Hematopoietic multipotent progenitor cell treated with erythropoietin and hydrocortisone succinate and interleukin-3 and kit ligand, for 17 days (in vitro differentiated cells): ENCODE measurements around the gene BORCS5.

Source experiments
- DNase-seq: peaks from one replicate; pipeline ENCODE4 v3.0.0-alpha.2; 2015; ENCODE audit warnings: low spot score

Gene BORCS5

DNA sequence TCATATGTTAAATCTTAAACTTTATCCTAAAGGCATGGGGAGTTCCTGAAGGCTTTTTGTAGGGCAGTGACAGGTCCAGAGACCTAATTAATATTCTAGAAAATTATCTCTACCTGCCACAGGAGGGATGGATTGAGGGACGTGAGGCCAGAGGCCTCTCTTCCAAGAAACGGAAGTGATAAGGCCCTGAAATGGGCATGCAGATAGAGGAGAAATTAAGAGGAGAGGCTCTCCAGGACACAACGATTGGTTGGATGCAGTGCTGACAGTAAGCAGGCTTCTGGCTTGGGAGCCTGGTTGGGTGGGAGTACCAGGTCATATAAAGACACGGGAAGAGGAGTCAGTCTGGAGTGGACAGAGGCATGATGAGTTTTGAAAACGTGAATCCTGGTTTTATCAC lies 3.1 kb upstream of the BORCS5 start:
- DNase-seq, result peak; percentile 40

DNA sequence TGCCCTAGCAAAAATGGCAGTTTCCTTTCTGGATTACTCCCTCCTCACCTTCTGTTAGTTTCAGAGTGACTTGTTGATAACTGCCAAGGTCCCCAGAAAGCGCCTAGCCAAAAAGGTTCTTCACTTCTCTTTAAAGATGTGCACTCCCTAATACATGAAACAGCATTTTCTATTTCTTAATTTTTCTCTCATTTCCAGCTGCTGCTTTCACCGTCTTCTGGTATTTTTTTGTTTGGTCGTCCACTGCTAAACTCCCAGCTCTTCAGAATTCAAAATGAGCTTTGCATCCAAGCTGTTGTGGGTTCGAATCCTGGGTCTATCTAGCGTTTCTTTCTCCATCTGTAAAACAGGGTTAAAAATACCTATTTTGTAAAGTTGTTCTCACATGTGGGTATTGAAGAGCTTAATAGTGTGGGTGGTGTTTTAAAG lies 397 bp upstream of the BORCS5 start:
- DNase-seq, result no peak

DNA sequence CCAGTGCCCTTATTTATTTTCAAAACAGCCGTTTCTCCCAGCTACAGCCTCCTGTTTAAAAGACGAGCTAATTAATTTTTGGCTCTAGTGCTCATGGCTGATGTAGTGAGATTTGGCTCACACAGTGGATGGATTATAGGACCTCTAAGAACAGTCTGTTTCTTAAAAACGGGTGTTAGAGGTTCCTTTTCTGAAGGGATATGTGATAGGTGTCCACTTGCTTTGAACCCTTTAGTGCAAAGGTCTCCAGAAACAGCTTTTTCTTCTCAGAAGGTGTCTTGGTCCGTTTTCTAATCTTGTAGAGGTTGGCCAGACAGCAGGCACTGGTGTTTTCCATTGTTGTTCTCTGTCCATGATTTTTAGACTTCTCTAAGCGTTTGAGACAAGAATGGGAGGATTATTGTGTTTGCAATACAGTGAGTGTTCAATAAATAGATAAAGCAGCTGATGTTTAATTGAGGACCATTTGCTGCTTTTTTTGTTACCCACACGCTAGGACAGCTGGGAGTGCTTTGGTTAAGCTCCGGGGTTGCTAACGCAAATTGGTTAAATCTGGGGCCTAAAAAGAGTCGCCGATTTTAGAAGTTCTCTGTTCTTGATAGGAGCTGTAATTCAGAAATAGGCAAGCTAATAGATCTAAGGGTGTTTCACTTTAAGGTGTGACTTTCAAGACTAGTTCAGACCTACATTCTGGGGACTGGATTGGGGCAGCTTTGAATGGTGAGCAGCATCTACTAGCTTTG lies 1.0 kb downstream of the BORCS5 start:
- DNase-seq, result no peak

DNA sequence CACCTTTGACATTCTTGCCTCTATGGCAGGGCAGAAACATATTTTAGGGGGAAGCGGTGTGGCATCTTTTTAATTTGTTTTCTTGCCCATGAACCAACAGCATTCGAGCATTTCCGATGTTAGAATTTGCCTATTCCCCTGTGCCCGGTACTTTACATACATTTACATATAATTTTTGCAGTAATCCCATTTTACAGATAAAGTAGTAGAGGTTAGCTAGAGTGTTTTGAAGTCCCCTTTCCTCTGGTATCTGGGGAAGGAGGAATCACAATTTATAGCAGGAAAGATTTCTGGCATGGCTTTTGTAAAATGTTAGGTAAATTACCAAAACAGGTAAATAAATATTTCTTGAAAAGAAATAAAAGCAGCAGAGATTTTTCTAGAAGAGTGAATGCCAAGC lies 1.6 kb downstream of the BORCS5 start:
- no peak for DNase-seq

DNA sequence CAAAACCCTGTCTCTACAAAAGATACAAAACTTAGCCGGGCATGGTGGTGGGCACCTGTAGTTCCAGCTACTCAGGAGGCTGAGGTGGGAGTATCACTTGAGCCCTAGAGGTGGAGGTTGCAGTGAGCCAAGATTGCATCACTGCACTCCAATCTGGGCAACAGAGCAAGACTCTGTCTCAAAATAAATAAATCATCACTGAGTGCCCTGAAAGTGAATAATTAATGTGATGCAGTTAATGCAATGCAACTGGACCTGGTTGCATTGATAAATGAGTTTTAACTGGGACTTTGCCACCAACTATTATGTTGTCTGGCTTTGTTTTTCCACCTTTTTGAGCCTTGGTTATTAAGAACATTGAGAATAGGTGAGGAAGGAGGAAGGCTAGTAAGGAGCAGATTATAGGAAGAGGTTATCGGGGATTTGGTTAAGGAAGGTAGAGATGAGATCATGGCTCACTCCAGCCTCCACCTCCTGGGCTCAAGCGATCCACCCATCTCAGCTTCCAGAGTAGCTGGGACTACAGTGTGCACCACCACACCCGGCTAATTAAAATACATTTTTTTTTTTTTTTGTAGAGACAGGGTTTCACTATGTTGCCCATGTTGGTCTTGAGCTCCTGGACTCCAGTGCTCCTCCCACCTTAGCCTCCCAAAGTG lies 8.0 kb downstream of the BORCS5 start:
- no peak for DNase-seq

DNA sequence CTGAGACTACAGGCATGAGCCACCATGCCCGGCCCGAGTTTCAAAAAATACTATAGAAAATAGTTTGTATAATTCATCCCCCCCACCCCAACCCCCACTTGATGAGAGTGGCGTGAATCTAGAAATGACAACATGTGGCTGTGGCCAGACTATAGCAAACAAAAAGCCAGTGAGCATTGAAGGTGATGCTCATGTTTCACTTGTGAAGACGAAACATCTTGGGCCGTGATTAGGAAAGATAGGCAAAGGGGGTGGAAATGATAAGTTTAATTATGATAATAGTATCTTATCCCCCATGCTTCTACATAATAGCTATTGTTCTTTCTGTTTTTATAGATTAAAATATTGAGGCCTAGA lies 8.5 kb downstream of the BORCS5 start:
- DNase-seq, result no peak

DNA sequence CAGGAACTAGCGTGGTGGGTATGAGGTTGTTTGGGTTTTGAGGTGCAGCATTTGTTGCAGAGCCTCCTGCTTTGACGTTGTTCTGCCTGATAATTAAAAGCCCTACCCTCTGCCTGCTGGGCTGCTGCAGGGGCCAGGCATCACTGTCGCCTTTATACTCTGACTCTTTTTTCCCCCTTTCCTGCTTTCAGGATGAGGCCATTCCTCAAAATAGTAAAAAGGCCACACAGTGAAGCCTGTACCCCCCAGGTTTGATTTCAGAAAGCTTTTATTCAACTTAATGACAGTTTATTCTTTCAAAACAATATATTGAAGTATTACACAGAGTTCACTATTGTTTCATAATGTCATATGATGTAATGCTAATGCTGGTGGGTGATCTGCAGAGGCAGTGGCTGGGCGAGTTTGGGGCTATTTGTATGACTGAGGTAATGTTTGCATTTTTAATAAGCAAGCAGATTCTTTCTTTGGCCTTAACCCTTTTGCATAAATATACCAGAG lies 9.1 kb downstream of the BORCS5 start:
- no peak for DNase-seq

DNA sequence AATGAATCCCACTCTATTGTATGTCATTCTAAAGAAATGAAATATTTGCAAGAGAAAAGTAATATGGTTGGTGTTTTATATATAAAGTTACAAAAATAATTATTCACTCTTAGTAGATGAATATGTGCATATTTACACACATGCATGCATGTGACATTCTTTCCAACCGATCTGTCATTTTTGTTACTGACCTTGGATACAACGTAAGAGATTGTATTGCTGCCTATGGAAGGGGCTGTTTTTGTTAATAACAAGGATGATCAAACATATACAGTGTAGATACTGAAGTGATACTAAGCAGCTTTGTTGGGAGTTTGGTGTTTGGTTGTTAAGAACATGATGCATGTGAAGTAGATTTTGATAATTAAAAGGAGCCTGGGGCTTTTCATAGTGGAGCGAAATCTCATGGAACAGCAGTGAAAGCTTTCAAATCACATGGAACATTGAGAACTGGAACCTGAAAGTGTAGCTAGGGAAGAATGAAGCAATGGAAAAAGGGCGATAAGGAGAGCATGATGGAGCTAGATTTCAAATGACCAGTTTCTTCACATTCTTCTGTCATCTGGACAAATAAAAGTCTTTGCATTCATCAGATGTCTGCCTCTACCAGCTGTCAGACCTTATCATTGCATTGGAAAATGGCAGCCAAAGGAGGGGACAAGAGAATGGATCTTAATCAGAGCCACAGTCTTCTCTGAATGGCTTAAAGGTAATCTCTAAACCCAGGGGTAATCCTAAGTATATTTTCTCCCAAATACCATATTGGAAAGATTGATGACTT lies 10.0 kb downstream of the BORCS5 start:
- no peak for DNase-seq

DNA sequence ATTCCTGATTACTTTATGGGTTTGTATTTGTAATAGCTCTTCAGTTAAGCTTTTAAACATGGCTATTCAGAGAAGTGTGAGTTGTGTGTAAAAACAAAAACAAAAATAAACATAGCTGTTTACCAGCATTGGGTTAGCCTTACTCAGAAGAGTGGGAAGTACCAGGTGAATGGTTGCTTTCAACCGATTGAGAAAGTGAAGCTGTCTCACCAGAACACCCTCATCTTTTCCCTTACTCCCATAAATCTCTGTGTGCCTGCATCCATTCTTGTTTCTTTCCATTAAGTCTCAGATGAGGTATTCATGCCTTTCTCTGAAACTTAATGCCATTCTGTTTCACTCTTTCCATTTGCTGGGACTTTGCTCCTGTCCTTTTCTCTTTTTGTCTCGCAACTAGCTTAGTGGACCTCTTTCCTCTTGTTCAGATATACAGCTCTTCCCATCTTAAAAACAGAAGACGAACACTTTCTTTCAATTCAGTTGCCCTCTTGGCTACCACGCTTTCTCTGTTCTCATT lies 10.7 kb downstream of the BORCS5 start:
- no peak for DNase-seq

DNA sequence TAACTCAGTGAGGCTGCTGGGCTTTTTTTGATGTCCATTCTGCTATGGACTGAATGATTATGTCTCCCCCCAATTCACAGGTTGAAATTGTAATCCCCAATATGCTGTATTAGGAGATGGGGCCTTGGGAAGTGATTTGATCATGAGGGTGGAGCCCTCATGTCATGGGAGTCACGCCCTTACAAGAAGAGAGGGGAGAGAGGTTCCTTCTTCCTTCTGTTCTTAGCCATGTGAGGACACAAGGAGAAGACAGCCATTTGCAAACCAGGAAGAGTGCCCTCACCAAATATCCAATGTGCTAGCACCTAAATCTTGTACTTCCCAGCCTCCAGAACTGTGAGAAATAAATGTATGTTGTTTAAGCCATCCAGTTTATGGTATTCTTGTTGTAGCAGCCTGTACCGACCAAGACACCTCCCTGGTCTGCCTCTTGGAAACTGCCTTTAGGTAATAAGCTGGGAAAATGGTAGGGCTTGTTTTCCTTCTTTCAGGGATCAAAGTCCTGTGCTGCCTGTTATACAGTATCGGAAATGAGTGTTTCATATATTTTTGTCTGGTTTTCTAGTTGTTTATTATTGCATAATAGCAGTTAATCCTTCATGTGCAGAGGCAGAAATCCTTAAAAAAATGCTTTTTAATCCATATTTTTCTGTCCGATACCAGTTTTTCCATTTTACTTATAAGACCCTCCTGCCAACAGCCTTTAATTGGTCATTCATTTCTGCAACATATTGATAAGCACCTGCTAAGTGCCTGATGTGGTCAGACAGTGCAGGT lies 16.3 kb downstream of the BORCS5 start:
- no peak for DNase-seq

DNA sequence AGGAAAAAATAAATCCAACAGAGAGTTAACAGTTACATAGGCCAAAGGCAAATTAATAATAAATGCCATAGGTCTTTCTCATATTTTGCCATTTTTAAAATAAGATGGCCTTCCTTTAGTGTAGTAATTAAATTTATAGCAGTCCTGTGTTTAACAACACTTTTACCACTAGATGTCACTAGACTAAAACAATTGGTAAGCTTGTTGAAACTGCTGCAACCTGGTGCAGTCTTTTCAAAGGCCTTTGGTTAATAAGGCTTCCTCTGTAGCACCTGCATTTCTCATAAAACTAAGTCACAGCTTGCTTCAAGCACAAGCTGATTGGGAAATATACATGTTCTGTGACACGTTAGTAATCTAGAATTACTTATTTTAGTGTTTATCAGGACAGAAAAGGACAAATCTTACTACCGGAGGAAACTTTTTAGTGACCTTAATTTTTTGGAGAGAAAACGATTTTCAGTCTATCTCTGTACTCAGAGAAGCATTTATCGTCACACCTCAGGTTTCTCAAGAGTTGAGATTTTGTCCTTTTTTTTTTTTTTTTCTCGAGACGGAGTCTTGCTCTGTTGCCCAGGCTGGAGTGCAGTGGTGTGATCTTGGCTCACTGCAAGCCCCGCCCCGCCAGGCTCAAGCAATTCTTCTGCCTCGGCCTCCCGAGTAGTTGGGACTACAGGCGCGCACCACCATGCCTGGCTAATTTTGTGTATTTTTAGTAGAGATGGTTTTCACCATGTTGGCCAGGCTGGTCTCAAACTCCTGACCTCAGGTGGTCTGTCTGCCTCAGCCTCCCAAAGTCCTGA lies 20.0 kb downstream of the BORCS5 start:
- DNase-seq, result peak; percentile 78

DNA sequence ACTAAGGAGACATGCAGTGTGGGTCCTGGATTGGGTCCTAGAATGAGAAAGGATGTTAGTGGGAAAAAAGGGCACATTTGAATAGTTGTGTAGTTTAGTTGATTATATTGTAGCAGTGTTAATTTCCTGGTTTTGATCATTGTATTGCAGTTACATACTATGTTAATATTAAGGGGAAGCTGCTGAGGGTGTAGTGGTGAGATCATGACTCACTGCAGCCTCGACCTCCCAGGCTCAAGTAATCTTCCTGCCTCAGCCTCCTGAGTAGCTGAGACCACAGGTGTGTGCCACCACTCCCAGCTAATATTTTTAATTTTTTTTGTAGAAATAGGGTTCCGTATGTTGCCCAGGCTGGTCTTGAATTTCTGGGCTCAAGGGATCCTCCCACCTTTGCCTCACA lies 21.7 kb downstream of the BORCS5 start:
- DNase-seq, result no peak

DNA sequence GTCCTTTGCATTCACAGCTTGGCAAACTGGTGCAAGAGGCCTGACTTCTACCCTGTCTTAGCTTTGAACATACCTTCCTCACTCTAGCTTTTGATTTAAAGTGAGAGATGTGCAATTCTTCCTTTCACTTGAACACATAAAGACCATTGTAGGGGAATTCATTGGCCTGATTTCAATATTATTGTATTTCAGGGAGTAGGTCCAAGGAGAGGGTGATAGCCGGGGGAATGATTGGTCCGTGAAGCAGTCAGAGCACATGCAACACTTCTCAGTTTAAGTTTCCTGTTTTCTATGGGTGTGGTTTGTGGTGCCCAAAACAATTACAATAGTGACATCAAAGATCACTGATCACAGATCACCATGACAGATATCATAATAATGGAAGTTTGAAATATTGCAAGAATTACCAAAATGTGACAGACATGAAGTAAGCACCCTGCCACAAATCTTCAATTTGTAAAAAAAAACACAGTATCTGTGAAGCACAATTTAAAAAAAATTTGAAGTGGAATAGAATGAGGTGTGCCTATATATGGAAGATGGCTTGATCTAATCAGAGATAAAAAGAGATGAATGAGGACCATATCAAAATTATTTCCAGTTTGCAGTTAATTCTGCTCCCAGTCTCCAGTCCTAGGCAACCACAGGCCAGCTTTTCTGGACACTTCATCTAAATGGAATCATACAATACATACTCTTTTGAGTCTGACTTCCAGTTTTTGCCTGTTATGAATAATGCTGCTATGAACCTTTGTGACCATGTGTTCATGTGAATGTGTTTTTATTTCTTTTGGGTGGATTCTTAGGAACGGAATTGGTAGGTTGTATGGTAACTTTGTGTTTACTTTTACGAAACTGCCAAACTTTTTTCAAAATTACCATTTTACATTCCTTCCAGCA lies 23.2 kb downstream of the BORCS5 start:
- DNase-seq, result no peak

DNA sequence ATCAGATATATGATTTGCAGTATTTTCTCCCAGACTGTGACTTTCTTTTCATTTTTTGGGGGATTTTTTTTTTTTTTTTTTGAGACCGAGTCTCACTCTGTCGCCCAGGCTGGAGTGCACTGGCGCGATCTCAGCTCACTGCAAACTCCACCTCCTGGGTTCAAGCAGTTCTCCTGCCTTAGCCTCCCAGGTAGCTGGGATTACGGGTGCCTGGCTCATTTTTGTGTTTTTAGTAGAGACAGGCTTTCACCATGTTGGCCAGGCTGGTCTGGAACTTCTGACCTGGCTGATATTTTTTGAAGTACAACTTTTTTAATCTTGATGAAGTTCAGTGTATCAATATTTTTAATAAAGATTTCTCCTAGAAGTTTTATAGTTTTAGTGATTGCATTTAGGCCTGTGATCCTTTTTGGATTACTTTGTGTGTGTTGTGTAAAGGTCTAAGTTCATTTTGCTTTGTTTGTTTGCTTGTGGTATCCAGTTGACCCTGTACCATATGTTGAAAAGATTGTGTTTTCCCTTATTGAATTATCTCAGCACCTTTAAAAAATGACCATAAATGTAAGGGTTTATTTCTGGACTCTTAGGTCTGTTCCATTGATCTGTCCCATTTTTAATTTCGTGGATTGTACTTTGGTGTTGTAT lies 24.2 kb downstream of the BORCS5 start:
- no peak for DNase-seq

DNA sequence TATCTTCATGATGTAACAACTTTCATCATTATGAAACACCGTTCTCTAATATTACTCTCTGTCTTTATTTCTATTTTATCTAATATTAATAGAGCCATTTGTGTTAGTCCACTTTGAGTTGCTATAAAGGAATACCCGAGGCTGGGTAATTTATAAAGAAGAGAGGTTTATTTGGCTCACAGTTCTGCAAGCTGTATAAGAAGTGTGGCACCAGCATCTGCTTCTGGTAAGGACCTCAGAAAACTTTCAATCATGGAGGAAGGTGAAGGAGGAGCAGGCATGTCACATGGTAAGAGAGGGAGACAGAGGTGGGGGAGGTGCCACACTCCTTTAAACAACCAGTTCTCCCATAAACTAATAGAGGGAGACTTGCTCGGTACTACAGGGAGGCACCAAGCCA lies 25.1 kb downstream of the BORCS5 start:
- DNase-seq, result no peak

DNA sequence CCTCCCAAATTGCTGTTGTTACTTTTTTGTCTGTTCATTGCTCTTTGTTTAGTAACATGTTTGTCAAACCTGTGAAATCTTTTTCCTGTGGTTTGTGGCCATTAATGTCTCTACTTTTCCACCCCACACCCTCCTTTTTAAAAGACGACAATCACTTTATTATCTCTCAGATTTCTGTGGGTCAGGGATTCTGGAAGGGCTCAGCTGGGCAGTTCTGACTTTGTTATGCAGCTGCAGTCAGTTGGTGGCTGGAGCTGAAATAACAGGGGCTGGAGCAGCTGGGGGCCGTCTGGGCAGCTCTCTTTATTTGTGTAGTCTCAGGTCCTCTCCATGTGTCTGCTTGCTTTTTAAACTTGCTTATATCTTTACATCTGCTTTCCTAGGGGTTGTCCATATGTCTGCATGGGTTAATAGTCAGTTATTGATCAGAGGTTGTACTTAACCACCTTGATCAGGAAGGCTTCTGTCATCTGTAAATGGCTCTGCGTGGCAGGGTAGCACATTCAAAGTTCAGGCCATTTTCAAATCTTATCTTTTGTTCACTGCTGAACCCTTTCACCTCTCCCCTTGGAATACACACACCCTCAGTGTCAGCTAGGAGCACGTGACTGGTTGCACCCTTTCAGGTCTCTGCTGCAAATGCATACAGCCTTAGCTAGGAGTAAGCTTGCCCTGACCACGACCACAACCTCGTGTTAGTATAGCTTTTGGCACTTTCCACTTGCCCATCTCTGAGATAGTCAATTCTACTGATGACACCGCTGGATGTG lies 27.9 kb downstream of the BORCS5 start:
- DNase-seq, result no peak

DNA sequence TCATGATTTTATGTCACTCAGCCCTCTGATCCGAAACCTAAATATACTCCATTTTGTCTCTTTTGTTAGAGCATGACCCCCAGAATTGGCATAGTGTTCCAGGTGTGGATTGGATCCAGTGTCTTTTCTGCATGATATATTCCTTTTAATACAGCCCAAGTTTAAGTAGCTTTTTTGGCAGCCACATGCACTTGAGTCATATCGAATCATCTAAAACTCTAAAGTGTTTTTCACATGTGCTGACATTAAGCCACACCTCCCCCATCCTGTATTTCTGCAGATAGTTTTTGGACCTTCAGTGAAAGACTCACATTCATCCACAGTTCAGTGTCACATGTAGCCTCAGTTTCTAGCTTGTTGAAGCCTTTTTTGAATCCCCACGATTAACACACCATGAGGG lies 30.6 kb downstream of the BORCS5 start:
- DNase-seq, result no peak

DNA sequence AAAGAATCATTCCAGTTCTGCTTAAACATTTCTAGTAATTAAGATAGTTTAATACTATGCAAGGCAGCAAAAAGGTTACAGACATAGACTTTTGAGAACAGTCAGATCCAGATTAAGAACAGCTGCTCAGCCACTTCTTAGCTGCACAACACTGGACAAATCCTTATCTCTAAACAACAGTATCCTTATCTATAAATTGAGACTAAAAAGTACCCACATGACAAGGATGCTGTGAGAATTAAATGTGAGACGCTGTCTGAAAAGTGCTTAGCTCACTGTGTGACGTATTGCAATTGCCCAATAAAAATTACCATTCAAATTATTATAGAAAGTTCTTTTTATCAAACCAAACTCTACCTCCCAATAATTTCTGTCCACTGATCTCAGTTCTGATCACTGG lies 35.5 kb downstream of the BORCS5 start:
- peak; percentile 19 for DNase-seq

DNA sequence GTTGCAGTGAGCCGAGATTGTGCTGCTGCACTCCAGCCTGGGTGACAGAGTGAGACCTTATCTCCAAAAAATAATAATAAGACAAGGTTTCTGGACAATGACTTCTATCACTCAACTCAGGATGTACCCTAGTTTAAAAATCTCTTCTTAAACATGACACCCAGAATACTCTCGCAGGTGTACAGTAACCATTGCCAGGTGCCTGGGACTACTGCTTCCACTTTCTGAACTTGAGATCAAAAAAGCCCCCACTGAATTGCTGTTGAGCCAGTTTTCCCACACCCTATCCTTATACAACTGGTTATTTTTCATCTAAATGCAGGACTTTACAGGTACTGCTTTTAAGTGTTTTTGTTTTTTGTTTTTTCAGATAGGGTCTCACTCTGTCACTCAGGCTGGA lies 36.3 kb downstream of the BORCS5 start:
- DNase-seq, result no peak
